ENCODE data around the gene UBE2E3.

- TF ChIP-seq, protein P1, sequence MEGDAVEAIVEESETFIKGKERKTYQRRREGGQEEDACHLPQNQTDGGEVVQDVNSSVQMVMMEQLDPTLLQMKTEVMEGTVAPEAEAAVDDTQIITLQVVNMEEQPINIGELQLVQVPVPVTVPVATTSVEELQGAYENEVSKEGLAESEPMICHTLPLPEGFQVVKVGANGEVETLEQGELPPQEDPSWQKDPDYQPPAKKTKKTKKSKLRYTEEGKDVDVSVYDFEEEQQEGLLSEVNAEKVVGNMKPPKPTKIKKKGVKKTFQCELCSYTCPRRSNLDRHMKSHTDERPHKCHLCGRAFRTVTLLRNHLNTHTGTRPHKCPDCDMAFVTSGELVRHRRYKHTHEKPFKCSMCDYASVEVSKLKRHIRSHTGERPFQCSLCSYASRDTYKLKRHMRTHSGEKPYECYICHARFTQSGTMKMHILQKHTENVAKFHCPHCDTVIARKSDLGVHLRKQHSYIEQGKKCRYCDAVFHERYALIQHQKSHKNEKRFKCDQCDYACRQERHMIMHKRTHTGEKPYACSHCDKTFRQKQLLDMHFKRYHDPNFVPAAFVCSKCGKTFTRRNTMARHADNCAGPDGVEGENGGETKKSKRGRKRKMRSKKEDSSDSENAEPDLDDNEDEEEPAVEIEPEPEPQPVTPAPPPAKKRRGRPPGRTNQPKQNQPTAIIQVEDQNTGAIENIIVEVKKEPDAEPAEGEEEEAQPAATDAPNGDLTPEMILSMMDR (IDR thresholded peaks at IDR 0.05) = no peak
- TF ChIP-seq POLR2A (IDR thresholded peaks at IDR 0.05) = no peak
- TF ChIP-seq EP300 (IDR thresholded peaks at IDR 0.05) = no peak
Observed at GRCh38 chr2:181083140-181083539, 102.7 kb downstream of the UBE2E3 start.
